ENCODE results near the gene ATG7. TPM values are rescaled to one million over a fixed set of nuclear protein-coding genes. Genes with fewer than 3 reads are reported as not detected.
"Not testable (repeated sequence)": the region's sequence is repeated elsewhere in the genome, so short reads cannot be mapped to it uniquely, and the experiment has no call there.

Gene ATG7
- total RNA-seq, 1 donor from 2014 or later: 48.5 TPM

- no peaks in the 10 kb centered on the region for H3K27me3 ChIP-seq
- no peak for DNase-seq (ENCODE audit: low spot score in 2 of 2)
- no peaks in the 10 kb centered on the region for H3K36me3 ChIP-seq
- peak overlapping the region; percentile 79 to 82 for H3K27ac ChIP-seq
- peaks cover 0 to 22% of the 10 kb centered on the region in 2 donors for H3K4me1 ChIP-seq
- intact Hi-C loops (cut with DNase I): no loop called here
- no peak for TF ChIP-seq CTCF (IDR thresholded peaks at IDR 0.05)
- no peak overlapping the region for H3K4me3 ChIP-seq
- no peaks in the 10 kb centered on the region for H3K9me3 ChIP-seq
Measured at GRCh38 chr3:11435440-11436165, 163.4 kb downstream of the ATG7 start.

GRCh38 chr3:11436775-11437174 is 164.6 kb downstream of the ATG7 start:
- H3K4me1 ChIP-seq: peaks cover 0 to 22% of the 10 kb centered on the region in 2 donors
- no peak for DNase-seq (ENCODE audit: low spot score in 2 of 2)
- no peaks in the 10 kb centered on the region for H3K9me3 ChIP-seq
- no peak overlapping the region for H3K27ac ChIP-seq
- H3K36me3 ChIP-seq: no peaks in the 10 kb centered on the region
- no peak for TF ChIP-seq CTCF (IDR thresholded peaks at IDR 0.05)
- intact Hi-C loops (cut with DNase I): no loop called here
- no peak overlapping the region for H3K4me3 ChIP-seq
- no peaks in the 10 kb centered on the region for H3K27me3 ChIP-seq

GRCh38 chr3:11437506-11437905 is 165.3 kb downstream of the ATG7 start:
- H3K27ac ChIP-seq: no peak overlapping the region
- H3K36me3 ChIP-seq: no peaks in the 10 kb centered on the region
- no peaks in the 10 kb centered on the region for H3K27me3 ChIP-seq
- no peak for DNase-seq (ENCODE audit: low spot score in 2 of 2)
- intact Hi-C loops (cut with DNase I): no loop called here
- TF ChIP-seq CTCF (IDR thresholded peaks at IDR 0.05): no peak
- peaks cover 0 to 22% of the 10 kb centered on the region in 2 donors for H3K4me1 ChIP-seq
- no peaks in the 10 kb centered on the region for H3K9me3 ChIP-seq
- no peak overlapping the region for H3K4me3 ChIP-seq

DNA sequence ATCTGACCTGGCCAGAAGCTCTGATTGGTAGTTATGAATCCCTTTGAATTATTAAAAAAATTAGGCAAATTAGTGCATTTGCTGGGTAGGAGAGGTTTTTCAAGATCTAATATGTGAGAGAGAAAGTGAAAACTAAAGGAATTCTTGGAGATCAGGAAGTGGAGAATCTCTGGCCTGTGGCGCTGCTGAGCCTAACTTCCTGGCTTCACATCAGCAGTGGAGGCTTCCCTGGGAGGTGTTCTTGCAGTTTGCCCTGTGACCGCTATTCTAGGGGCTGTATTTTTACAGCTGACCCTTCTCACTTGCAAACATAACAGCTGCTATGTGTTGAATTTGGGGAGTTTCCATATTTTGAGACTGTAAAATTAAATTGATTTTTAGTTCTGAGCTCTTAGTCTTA is 166.4 kb downstream of the ATG7 start:
- Histone ChIP-seq H3K27ac (peak overlapping the region; percentile 14 to 50), H3K4me1 (peaks cover 0 to 20% of the 10 kb centered on the region in 2 donors), H3K27me3 (no peaks in the 10 kb centered on the region), H3K4me3 (no peak overlapping the region), H3K9me3 (no peaks in the 10 kb centered on the region), H3K36me3 (no peaks in the 10 kb centered on the region)
- intact Hi-C loops (cut with DNase I): no loop called here
- DNase-seq (ENCODE audit: low spot score in 2 of 2): no peak
- TF ChIP-seq CTCF (IDR thresholded peaks at IDR 0.05): peak in 1 of 3 experiments; percentile 17

DNA sequence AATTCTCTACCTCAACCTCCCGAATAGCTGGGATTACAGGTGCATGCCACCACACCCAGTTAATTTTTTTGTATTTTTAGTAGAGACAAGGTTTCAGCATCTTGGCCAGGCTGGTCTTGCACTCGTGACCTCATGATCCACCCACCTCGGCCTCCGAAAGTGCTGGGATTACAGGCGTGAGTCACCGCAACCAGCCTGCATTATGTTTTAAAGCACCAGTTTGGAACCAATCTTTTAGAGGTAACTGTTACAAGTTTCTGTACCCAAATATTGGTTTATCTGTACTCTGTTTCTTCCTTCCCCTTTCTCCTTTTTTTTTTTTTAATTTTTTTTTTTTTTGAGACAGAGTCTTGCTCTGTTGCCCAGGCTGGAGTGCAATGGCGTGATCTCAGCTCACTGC is 169.1 kb downstream of the ATG7 start:
- H3K9me3 ChIP-seq; H3K4me3 ChIP-seq; H3K27ac ChIP-seq; intact Hi-C loops (cut with DNase I); DNase-seq (ENCODE audit: low spot score in 2 of 2); H3K27me3 ChIP-seq; H3K36me3 ChIP-seq; H3K4me1 ChIP-seq: not testable (repeated sequence)

DNA sequence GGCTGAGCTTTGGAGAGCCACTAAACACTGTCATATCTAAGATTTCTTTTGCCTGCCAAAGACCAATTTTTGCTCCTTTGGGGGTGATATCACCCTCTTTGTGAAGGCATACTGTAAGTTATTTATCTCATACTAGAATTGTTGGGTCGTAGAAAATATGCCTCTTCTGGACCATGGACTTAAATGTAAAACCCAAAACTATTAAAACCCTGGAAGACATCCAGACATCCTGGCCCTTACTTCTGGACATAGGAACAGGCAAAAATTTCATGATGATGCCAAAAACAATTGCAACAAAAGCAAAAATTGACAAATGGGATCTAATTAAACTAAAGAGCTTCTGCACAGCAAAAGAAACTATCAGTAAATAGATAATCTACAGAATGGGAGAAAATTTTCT is 172.2 kb downstream of the ATG7 start:
- no peak overlapping the region for H3K4me3 ChIP-seq
- intact Hi-C loops (cut with DNase I): no loop called here
- no peaks in the 10 kb centered on the region for H3K27me3 ChIP-seq
- H3K27ac ChIP-seq: no peak overlapping the region
- TF ChIP-seq CTCF (IDR thresholded peaks at IDR 0.05): no peak
- peaks cover 0 to 4% of the 10 kb centered on the region in 2 donors for H3K4me1 ChIP-seq
- no peaks in the 10 kb centered on the region for H3K36me3 ChIP-seq
- DNase-seq (ENCODE audit: low spot score in 2 of 2): no peak
- H3K9me3 ChIP-seq: no peaks in the 10 kb centered on the region

DNA sequence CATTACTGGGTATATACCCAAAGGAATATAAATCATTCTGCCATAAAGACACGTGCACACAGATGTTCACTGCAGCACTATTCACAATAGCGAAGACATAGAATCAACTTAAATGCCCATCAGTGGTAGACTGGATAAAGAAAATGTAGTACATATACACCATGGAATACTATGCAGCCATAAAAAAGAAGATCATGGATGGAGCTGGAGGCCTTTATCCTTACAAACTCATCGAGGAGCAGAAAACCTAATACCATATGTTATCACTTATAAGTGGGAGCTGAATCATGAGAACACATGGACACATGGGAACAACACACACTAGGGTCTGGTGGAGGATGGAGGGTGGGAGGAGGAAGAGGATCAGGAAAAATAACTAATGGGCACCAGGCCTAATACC is 173.0 kb downstream of the ATG7 start:
- H3K9me3 ChIP-seq; H3K4me1 ChIP-seq; H3K4me3 ChIP-seq; H3K27me3 ChIP-seq; H3K27ac ChIP-seq; H3K36me3 ChIP-seq; intact Hi-C loops (cut with DNase I); DNase-seq (ENCODE audit: low spot score in 2 of 2): not testable (repeated sequence)

Data from ascending aorta (tissue), 2 donors.